ENCODE results near the gene ETHE1. TPM values are rescaled to one million over a fixed set of nuclear protein-coding genes. Genes with fewer than 3 reads are reported as not detected.

The ETHE1 gene, protein sequence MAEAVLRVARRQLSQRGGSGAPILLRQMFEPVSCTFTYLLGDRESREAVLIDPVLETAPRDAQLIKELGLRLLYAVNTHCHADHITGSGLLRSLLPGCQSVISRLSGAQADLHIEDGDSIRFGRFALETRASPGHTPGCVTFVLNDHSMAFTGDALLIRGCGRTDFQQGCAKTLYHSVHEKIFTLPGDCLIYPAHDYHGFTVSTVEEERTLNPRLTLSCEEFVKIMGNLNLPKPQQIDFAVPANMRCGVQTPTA
- total RNA-seq, result 75.3 and 94.1 TPM in 2 replicates

GRCh38 chr19:43526884-43527859, at the start of gene ETHE1:
Gene ETHE1, minus strand, starts transcription at chr19:43527201. Its CDS starts 24 bp downstream, at chr19:43527177.

GRCh38 chr19:43575156-43575950, 48.4 kb upstream of the ETHE1 start, which contains the start of the genes PINLYP and XRCC1:
Gene PINLYP, plus strand, starts transcription at chr19:43575801. Its CDS starts 1,391 bp downstream, at chr19:43577192.
Gene XRCC1, minus strand, starts transcription at chr19:43575527. Its CDS starts 69 bp downstream, at chr19:43575458.

DNA sequence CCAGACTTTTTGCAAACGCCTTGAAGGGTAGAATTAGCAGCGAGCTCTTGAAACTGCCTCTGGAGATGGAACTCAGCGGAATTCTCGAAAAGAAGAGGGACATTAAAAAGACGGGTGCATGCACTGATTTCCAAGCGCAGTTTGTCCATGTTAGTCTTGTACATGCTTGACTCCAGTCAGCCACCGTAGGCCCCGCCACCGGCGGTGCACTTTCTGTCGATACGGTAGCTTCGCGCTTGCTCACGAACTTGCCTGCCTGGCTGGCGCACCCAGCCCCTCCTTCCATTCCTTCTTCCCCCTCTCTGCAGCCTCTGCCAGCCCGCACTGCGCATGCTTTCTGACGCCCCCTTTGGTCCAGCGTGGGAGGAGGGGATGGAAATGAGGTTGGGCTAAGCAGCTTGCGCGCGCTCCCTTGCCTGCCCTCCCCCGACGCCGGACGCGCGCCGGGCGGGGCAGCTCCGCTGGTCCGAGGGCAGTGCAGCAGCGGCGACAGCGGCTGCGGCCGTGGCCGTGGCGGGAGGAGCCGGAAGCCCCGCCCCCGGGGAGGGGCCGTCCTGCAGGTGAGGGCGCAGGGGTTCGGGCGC, 6.1 kb upstream of the ETHE1 start, which contains the start of gene ZNF575:
ZNF575 (plus strand) TSS at position 227 of the 584 bp plus-strand sequence. CDS start 1,235 bp downstream, outside the sequence.

GRCh38 chr19:43504426-43505185, 22.4 kb downstream of the ETHE1 start, which contains the start of gene PHLDB3:
Gene PHLDB3, minus strand, starts transcription at chr19:43504746. Its CDS starts 628 bp downstream, at chr19:43504118.

GRCh38 chr19:43465468-43466120, 61.4 kb downstream of the ETHE1 start, which contains the start of gene LYPD3:
Gene LYPD3, minus strand, starts transcription at chr19:43465608. Its CDS starts 37 bp downstream, at chr19:43465571.

Other genes with a start within 250 kb of the ETHE1 start
- gene CD177, start 173.5 kb downstream of the ETHE1 start, total RNA-seq, result under 0.01 and 0.28 TPM in 2 replicates
- not detected in 2 replicates for gene TEX101, start 112.3 kb downstream of the ETHE1 start, total RNA-seq
- under 0.01 and 0.28 TPM in 2 replicates for gene LYPD3, start 61.6 kb downstream of the ETHE1 start, total RNA-seq
- 10.5 and 22.3 TPM in 2 replicates for gene PHLDB3, start 22.5 kb downstream of the ETHE1 start, total RNA-seq
- under 0.01 and 0.28 TPM in 2 replicates for gene ZNF575, start 6.0 kb upstream of the ETHE1 start, total RNA-seq
- 13.0 and 19.4 TPM in 2 replicates for gene XRCC1, start 48.3 kb upstream of the ETHE1 start, total RNA-seq
- 2.0 and 2.5 TPM in 2 replicates for gene PINLYP, start 48.6 kb upstream of the ETHE1 start, total RNA-seq
- gene IRGQ, start 68.9 kb upstream of the ETHE1 start, total RNA-seq, result 14.9 and 19.9 TPM in 2 replicates
- gene ZNF576, start 69.4 kb upstream of the ETHE1 start, total RNA-seq, result 9.6 and 14.6 TPM in 2 replicates
- not detected in 2 replicates for gene SRRM5, start 84.9 kb upstream of the ETHE1 start, total RNA-seq
- 28.2 and 35.0 TPM in 2 replicates for gene ZNF428, start 92.4 kb upstream of the ETHE1 start, total RNA-seq
- 4.2 and 6.8 TPM in 2 replicates for gene CADM4, start 112.6 kb upstream of the ETHE1 start, total RNA-seq
- gene PLAUR, start 143.0 kb upstream of the ETHE1 start, total RNA-seq, result 92.2 and 136 TPM in 2 replicates
- not detected in 2 replicates for gene IRGC, start 188.9 kb upstream of the ETHE1 start, total RNA-seq
- gene SMG9, start 227.8 kb upstream of the ETHE1 start, total RNA-seq, result 4.8 and 6.8 TPM in 2 replicates